Measurements from ENCODE around the gene UBE2V1.
"Not testable (repeated sequence)": the region's sequence is repeated elsewhere in the genome, so short reads cannot be mapped to it uniquely, and the experiment has no call there.

The UBE2V1 gene

DNA sequence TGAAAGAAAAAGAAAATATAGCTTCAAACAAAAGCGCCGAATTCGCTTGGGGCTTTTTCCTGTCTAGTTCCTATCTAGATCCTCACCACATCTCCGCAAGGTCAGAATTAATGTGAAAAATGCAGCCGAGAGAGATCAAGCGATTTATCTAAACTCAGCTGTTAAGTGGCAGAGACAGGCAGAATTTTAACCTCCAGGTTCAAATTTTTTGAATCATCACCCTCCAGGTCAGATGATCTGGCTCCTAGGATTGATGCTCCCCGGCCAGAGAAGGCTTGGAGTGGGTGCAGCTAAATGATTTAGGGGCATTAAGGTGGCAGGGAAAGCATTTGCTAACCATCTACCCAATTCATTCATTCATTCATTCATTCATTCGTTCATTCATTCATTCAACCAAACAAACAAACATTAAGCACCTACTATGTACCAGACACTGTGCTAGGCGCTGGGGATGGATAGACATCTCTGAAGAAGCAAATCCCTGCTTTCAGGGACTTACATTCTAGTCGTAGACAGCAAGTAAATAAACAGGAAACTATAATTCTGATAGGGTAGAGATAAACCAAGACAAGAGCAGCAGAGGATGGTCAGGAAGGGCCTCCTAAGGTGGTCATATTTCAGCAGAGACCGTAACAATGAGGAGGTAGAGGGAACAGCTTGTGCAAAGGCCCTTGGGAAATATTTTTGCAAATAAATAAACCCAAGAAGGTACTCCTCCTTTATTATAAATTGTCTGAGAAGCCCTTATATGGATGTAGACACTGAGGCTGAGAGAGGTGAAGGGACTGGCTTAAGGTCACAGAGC, 672 bp upstream of the UBE2V1 start:
- no peak for DNase-seq

GRCh38 chr20:50111829-50112495, 988 bp downstream of the UBE2V1 start:
- no peak for DNase-seq

- peak; percentile 40 for DNase-seq
Observed at GRCh38 chr20:50111120-50111828, 1.7 kb downstream of the UBE2V1 start.

- DNase-seq, result no peak
Observed at GRCh38 chr20:50110141-50111047, 2.6 kb downstream of the UBE2V1 start.

DNA sequence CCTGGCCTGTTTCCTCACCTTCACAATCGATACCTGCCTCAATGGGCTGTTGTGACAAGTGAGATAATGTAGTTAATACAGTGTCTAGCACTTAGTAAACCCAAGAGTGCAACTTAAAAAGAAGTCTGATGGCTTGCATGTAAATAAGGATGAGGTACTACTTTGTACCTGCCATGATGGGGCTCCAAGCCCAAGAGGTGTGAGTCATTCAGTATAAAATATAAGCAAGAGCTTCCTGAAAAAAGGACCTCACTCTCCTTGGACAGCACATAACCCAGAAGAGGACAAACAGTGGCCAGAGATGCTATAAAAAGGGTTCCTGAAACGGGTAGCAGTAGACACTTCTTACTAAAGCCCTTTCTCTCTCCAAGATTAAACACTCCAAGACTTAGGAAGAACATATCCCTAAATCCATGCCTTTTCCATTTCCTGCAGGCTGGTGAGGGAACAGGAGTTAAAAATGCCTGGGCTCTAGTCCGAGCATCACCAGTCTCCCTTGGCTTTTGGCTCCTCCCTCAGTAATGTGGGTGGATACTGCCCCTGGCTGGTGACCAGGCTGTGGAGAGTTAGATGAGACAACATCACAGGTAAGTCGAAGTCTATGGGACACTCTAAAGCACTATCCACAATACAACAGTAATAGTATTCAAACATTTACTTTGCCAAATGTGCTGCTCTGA, 4.3 kb downstream of the UBE2V1 start:
- no peak for DNase-seq

DNA sequence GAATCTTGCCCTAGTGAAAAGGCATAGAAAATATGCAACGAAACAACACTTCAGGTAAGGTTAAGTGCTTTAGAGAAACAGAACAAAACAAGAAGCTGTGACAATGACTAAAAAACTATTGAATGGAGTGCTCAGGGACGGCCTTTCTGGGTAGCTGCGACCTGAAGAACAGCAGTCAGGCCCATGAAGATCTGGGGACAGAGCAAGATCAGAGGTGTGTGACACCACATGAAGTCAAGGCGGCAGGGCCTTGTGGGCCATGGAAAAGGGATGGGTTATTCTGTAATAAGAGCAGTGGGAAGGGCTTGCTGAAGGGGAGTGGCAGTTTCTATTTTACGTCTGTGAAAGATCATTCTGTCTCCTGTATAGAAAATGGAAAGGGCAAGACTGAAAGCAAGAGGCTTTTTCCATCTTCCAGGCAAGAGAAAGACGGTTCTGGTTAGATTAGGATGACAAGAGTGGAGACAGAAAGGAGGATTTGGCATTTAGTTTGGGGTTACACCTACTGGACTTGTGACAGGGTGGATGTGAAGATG, 5.1 kb downstream of the UBE2V1 start:
- DNase-seq, result no peak

DNA sequence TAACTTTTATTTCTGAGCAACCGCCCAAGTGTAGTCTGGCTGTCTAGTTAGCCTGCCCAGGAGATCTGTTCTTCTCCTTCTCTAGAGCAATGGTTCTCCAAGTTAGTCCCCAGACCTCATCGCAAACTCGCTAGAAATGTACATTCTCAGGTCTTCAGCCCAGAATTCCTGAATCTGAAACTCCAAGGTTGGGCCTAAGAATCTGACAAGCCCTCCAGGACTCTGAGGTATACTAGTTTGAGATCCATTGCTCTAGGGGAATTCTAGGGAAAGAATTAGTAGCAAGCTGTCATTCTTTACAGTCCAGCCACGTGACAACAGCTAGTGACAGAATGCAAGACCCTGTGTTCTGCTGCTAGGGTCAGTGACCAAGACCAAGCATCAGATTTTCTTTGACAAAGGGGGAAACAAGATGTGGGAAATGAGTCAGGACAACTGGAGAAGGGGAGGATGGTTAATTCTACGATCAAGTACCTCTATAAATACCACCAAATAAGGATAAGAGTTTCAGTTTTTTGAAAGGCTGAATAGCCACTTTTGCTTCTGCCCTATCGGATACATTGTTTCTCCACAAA, 5.8 kb downstream of the UBE2V1 start:
- DNase-seq, result no peak

GRCh38 chr20:50106669-50107068, 6.3 kb downstream of the UBE2V1 start:
- DNase-seq, result not testable (repeated sequence)

DNA sequence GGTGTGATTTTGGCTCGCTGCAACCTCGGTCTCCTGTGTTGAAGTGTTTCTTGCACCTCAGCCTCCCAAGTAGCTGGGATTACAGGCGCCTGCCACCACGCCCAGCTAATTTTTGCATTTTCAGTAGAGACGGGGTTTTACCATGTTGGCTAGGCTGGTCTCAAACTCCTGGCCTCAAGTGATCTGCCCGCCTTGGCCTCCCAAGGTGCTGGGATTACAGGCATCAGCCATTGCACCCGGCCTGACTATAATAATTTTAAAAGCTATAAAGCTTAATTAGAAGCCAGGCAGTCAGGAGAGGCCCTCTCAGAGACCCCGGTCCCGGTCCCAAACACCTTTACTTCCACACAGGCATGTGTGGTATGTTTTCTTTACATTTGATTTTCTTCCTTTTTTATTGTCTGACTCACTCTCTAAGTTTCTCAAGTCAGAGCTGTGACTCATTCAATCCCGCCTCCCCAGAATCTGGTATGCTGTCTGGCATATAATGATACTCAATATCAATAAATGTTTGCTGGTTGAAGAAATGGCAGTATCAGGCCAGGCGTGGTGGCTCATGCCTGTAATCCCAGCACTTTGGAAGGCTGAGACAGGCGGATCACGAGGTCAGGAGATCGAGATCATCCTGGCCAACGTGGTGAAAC, 9.4 kb downstream of the UBE2V1 start:
- DNase-seq, result not testable (repeated sequence)

DNA sequence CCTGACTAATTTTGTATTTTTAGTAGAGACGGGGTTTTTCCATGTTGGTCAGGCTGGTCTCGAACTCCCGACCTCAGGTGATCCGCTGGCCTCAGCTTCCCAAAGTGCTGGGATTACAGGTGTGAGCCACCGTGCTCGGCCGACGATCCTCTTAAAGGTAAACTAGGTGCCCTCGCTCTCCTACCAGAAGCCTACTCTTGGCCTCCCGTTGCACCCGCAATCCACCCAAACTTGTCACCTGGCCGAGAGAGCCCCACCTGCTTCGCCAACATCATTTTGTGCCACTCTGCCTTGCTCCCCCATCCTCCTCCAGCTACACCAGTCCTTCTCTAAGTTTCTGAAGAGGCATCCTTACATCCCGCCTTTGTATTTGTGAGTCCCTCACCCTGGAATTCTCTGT, 10.4 kb downstream of the UBE2V1 start:
- DNase-seq, result not testable (repeated sequence)

- DNase-seq, result no peak
Observed at GRCh38 chr20:50101887-50102286, 11.1 kb downstream of the UBE2V1 start.

- no peak for DNase-seq
Observed at GRCh38 chr20:50101281-50101680, 11.7 kb downstream of the UBE2V1 start.

GRCh38 chr20:50100552-50100951, 12.4 kb downstream of the UBE2V1 start:
- no peak for DNase-seq

- DNase-seq, result no peak
Observed at GRCh38 chr20:50099565-50099991, 13.4 kb downstream of the UBE2V1 start.

DNA sequence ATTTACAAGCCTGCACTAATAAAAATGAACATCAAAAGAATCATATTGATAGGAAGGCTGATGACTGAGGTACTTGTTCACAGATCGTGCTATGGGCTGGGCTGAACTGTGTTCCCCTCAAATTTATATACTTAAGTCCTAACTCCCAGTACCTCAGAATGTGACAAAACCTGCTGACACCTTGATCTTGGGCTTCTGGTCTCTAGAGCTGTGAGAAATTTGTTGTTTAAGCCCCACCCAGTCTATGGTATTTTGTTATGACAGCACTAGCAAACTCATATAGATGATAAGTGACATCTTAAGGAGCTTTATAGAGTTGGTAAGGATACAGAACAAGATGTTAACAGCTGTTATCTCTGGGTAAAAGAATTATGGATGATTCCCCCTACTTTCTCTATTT, 13.8 kb downstream of the UBE2V1 start:
- no peak for DNase-seq

DNA sequence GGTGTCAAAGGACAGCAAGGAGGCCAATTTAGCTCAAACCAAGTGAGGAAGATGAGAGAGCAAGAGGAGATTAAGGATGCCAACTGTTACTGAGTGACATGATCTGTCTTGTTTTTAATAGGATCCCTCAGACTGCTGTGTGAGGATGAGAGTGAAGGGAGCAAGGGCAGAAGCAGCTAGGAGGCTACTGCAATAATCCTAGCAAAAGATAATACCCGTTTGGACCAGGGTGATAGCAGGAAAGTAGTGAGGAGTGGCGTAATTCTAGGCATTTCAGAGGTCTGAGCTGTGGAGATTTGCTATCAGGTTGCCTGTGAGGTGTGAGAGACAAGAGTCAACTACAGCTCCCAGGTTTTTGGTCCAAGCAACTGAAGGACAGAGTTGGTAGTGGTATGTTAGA, 14.7 kb downstream of the UBE2V1 start:
- DNase-seq, result no peak

- no peak for DNase-seq
Observed at GRCh38 chr20:50097843-50098242, 15.1 kb downstream of the UBE2V1 start.

- no peak for DNase-seq
Observed at GRCh38 chr20:50096237-50096636, 16.7 kb downstream of the UBE2V1 start.

DNA sequence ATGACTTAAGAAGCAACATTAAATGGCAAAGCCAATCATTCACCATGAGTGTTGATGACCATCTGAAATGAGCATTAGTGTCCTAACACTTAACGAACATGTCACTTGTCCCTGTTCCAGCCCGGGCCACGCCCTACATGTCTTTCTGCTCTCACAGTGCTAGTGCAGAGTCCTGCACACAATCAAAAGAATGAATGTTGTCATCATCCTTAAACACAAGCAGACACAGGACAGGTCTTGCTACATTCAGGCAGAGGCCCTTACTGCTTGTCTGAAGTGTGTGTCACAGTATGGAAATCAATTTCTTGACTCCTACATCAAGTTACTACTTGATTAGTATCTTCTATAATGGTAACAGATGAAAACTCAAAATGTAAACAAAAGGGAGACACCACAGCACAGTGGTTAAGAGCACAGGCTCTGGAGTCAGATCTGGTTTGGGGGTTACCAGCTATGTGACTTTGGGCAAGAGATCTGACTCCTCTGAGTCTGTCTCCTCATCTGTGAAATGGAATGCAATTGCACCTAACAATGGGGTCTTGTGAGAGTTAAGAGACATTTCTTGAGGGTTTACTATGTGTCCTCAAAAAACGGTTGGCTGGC, 17.4 kb downstream of the UBE2V1 start:
- no peak for DNase-seq

GRCh38 chr20:50094522-50094921, 18.4 kb downstream of the UBE2V1 start:
- no peak for DNase-seq

Data from GOT3 (cell line).